ENCODE measurements around the gene PAK4. TPM values are rescaled to one million over a fixed set of nuclear protein-coding genes. Genes with fewer than 3 reads are reported as not detected.

The PAK4 gene
- total and polyA plus RNA-seq, 10 of the 15 experiments (the other 5 are each of a cell fraction or from before 2014, with no cell fraction given) = 0.08 to 19.3 (median 5.9) TPM

DNA sequence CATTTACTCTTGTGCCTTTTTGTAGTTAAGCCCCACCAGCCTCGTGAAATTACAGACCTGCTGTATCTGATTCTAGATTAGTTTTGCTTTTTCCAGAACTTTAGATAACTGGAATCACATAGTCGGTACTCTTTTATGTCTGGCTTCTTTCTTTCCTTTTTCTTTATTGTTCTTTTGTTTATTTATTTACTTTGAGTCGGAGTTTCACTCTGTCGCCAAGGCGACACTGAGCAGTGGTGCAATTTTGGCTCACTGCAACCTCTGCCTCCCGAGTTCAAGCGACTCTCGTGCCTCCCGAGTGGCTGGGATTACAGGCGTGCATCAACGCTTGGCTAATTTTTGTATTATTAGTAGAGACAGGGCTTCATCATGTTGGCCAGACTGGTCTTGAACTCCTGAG lies 65.2 kb downstream of the PAK4 start:
- FAIRE-seq = no peak
- Histone ChIP-seq H3K4me1 (ENCODE audit: control insufficient read depth, insufficient read depth, low read length) (no peaks in the 10 kb centered on the region), H3K4me3 (no peak overlapping the region), H3K27ac (ENCODE audit: control insufficient read depth, insufficient read depth) (no peak overlapping the region), H4K20me1 (ENCODE audit: control insufficient read depth, insufficient read depth) (no peaks in the 10 kb centered on the region), H3K79me2 (ENCODE audit: control insufficient read depth, insufficient read depth, low read length) (no peaks in the 10 kb centered on the region), H3K9ac (ENCODE audit: control insufficient read depth, insufficient read depth, low read length) (no peak overlapping the region), H3K9me3 (replicated peaks; ENCODE audit: control insufficient read depth, insufficient read depth, low read length) (no peaks in the 10 kb centered on the region), H3K4me2 (ENCODE audit: control insufficient read depth, insufficient read depth) (no peak overlapping the region), H3K27me3 (replicated peaks in 1 of 2; ENCODE audit: control insufficient read depth in 2 of 2, insufficient read depth in 2 of 2, low read length in 1 of 2) (no peaks in the 10 kb centered on the region), H2AFZ (ENCODE audit: control insufficient read depth, low read depth, low read length) (no peak overlapping the region), H3K36me3 (ENCODE audit: control insufficient read depth in 2 of 2, insufficient read depth in 2 of 2, low read length in 1 of 2) (no peaks in the 10 kb centered on the region)
- ChIA-PET POLR2A (no interaction called here), RAD21 (ENCODE audit: unreplicated experiment) (no interaction called here), SMC1A (ENCODE audit: uncharacterized antibody, unreplicated experiment) (no interaction called here), CTCF (no interaction called here)
- WGBS (ENCODE audit: insufficient coverage, insufficient replicate concordance, low lambda C conversion rate, missing lambda C conversion rate) = 64% methylated on average over 11 of the region's 11 CpGs
- intact Hi-C loops (cut with micrococcal nuclease; ENCODE audit: unreplicated experiment) = no loop called here
- TF ChIP-seq TCF7 (IDR thresholded peaks at IDR 0.05; ENCODE audit: borderline replicate concordance) (no peak), SREBF1 (IDR thresholded peaks at IDR 0.05; ENCODE audit: low read length) (no peak), TAF1 (IDR thresholded peaks at IDR 0.05; ENCODE audit: borderline replicate concordance, low read depth, low read length) (no peak), NBN (IDR thresholded peaks at IDR 0.05) (no peak), SUZ12 (IDR thresholded peaks at IDR 0.05; ENCODE audit: unreplicated experiment) (no peak), CBFB (IDR thresholded peaks at IDR 0.05; ENCODE audit: low read depth) (no peak), ZNF622 (IDR thresholded peaks at IDR 0.05) (no peak), SIX5 (IDR thresholded peaks at IDR 0.05; ENCODE audit: low read depth, low read length, severe bottlenecking) (no peak), POLR2AphosphoS5 (IDR thresholded peaks at IDR 0.05; ENCODE audit: low read length) (no peak), MYC (IDR thresholded peaks at IDR 0.05; ENCODE audit: insufficient read depth, insufficient read length, insufficient replicate concordance, low read length, severe bottlenecking) (no peak), RB1 (IDR thresholded peaks at IDR 0.05; ENCODE audit: borderline replicate concordance) (no peak), EP300 (IDR thresholded peaks at IDR 0.05; ENCODE audit: borderline replicate concordance in 1 of 2, control insufficient read depth in 1 of 2, low read depth in 2 of 2, low read length in 2 of 2) (no peak), STAT3 (IDR thresholded peaks at IDR 0.05; ENCODE audit: low read depth, low read length) (no peak), CREB1 (IDR thresholded peaks at IDR 0.05; ENCODE audit: low read depth) (no peak)
- TF ChIP-seq, protein P1, sequence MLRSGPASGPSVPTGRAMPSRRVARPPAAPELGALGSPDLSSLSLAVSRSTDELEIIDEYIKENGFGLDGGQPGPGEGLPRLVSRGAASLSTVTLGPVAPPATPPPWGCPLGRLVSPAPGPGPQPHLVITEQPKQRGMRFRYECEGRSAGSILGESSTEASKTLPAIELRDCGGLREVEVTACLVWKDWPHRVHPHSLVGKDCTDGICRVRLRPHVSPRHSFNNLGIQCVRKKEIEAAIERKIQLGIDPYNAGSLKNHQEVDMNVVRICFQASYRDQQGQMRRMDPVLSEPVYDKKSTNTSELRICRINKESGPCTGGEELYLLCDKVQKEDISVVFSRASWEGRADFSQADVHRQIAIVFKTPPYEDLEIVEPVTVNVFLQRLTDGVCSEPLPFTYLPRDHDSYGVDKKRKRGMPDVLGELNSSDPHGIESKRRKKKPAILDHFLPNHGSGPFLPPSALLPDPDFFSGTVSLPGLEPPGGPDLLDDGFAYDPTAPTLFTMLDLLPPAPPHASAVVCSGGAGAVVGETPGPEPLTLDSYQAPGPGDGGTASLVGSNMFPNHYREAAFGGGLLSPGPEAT (IDR thresholded peaks at IDR 0.05; ENCODE audit: low read depth) = no peak
- TF ChIP-seq, protein P2, sequence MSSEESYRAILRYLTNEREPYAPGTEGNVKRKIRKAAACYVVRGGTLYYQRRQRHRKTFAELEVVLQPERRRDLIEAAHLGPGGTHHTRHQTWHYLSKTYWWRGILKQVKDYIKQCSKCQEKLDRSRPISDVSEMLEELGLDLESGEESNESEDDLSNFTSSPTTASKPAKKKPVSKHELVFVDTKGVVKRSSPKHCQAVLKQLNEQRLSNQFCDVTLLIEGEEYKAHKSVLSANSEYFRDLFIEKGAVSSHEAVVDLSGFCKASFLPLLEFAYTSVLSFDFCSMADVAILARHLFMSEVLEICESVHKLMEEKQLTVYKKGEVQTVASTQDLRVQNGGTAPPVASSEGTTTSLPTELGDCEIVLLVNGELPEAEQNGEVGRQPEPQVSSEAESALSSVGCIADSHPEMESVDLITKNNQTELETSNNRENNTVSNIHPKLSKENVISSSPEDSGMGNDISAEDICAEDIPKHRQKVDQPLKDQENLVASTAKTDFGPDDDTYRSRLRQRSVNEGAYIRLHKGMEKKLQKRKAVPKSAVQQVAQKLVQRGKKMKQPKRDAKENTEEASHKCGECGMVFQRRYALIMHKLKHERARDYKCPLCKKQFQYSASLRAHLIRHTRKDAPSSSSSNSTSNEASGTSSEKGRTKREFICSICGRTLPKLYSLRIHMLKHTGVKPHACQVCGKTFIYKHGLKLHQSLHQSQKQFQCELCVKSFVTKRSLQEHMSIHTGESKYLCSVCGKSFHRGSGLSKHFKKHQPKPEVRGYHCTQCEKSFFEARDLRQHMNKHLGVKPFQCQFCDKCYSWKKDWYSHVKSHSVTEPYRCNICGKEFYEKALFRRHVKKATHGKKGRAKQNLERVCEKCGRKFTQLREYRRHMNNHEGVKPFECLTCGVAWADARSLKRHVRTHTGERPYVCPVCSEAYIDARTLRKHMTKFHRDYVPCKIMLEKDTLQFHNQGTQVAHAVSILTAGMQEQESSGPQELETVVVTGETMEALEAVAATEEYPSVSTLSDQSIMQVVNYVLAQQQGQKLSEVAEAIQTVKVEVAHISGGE (CRISPR knock-in tag; IDR thresholded peaks at IDR 0.05) = no peak
- TF ChIP-seq, protein P3, sequence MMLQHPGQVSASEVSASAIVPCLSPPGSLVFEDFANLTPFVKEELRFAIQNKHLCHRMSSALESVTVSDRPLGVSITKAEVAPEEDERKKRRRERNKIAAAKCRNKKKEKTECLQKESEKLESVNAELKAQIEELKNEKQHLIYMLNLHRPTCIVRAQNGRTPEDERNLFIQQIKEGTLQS (IDR thresholded peaks at IDR 0.05; ENCODE audit: borderline replicate concordance, extremely low read depth, low read depth, low read length) = no peak
- no TSS peak for BruUV-seq (replicated peaks)
- no peak for DNase-seq (ENCODE audit: low read depth, low spot score)
- ATAC-seq = no peak
- in situ Hi-C loops (cut with MboI) = no loop called here
